Vagina (tissue), 2 donors: Measurements from ENCODE around the gene CCT5. TPM values are rescaled to one million over a fixed set of nuclear protein-coding genes. Genes with fewer than 3 reads are reported as not detected.

Source experiments
- DNase-seq, 2 donors: peaks; one replicate each; pipeline ENCODE4 v3.0.0-alpha.2; 2017; ENCODE audit errors: extremely low spot score in 2 of 2
- H3K27ac ChIP-seq: fragments of 200-600 bp; sonication (generic); one replicate; pipeline ENCODE4 v1.5.1; 2019
- H3K27me3 ChIP-seq: fragments of 200-600 bp; sonication (generic); one replicate; pipeline ENCODE4 v1.5.1; 2019
- H3K36me3 ChIP-seq, 2 donors: fragments of 200-600 bp; sonication (generic); one replicate each; pipeline ENCODE4 v1.5.1; 2017 to 2019
- H3K4me1 ChIP-seq: fragments of 200-600 bp; sonication (generic); one replicate; pipeline ENCODE4 v1.5.1; 2019
- H3K4me3 ChIP-seq, 2 donors: fragments of 200-600 bp; sonication (generic); 1 replicate in 1 of 2; 2 replicates in 1 of 2; pipeline ENCODE4 v1.5.1; 2016 to 2019
- H3K9me3 ChIP-seq: fragments of 200-600 bp; sonication (generic); one replicate; pipeline ENCODE4 v1.5.1; 2019
- POLR2A ChIP-seq, 2 donors: fragments of 450-650 bp; IDR thresholded peaks; one replicate each; pipeline ENCODE4 v1.6.1; 2017; ENCODE audit warnings: antibody characterized with exemption in 2 of 2, mild to moderate bottlenecking in 2 of 2, moderate library complexity in 2 of 2
- POLR2AphosphoS5 ChIP-seq, 2 donors: sonication (generic); formaldehyde crosslinking; IDR thresholded peaks; one replicate each; pipeline ENCODE4 v1.9.0; 2017; ENCODE audit warnings: antibody characterized with exemption in 2 of 2, mild to moderate bottlenecking in 2 of 2, low read depth in 1 of 2; ENCODE audit not compliant: insufficient read depth in 1 of 2
- intact Hi-C: fragments of 100-400 bp; cut with DNase I; formaldehyde crosslinking; loops from one replicate; pipeline ENCODE4 v1.15.1; 2023
- total RNA-seq: library from RNA; depleted of rRNA; stranded (reverse); fragments of >200 nt; gene quantifications from one replicate; pipeline ENCODE4 v1.2.3, GENCODE V29; 2016
- TF ChIP-seq, protein P1 (sequence below), 3 experiments: fragments of 450-650 bp in 2 of 3; fragments of 200-600 bp in 1 of 3; sonication (generic) in 1 of 3; IDR thresholded peaks; one replicate each; pipeline ENCODE4 v1.5.1; 2017 to 2019; ENCODE audit warnings: antibody characterized with exemption in 3 of 3, mild to moderate bottlenecking in 2 of 3, moderate library complexity in 2 of 3

Gene CCT5
- total RNA-seq, 1 donor from 2014 or later, result 83.2 TPM

DNA sequence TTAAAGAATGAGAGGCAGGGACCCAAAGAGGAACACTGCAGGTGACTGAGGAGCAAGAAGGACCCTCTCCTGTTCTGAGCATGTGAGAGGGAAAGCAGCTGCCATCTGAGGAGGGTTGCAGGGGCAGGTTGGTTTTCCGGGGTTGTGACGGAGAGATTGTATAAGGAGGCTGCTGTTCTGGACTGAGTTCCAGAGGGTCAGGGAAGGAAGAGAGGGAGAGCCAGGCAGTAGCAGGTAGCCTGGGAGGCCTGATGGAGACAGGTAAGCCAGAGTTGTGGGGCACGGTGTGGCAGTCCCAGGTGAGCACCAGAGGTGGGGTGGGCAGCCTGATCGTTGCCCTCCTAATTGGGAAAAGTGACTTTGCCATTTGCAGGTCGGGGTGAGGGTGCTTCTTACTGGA lies 9.8 kb downstream of the CCT5 start:
- Histone ChIP-seq H3K36me3 (peaks cover 0 to 100% of the 10 kb centered on the region in 2 donors), H3K27me3 (no peaks in the 10 kb centered on the region), H3K9me3 (no peaks in the 10 kb centered on the region), H3K4me1 (no peaks in the 10 kb centered on the region), H3K27ac (no peak overlapping the region), H3K4me3 (no peak overlapping the region)
- intact Hi-C loops, result no loop called here
- TF ChIP-seq POLR2A (IDR thresholded peaks at IDR 0.05), result no peak
- no peak for TF ChIP-seq POLR2AphosphoS5 (IDR thresholded peaks at IDR 0.05; ENCODE audit: insufficient read depth in 1 of 2, low read depth in 1 of 2)
- TF ChIP-seq, protein P1, sequence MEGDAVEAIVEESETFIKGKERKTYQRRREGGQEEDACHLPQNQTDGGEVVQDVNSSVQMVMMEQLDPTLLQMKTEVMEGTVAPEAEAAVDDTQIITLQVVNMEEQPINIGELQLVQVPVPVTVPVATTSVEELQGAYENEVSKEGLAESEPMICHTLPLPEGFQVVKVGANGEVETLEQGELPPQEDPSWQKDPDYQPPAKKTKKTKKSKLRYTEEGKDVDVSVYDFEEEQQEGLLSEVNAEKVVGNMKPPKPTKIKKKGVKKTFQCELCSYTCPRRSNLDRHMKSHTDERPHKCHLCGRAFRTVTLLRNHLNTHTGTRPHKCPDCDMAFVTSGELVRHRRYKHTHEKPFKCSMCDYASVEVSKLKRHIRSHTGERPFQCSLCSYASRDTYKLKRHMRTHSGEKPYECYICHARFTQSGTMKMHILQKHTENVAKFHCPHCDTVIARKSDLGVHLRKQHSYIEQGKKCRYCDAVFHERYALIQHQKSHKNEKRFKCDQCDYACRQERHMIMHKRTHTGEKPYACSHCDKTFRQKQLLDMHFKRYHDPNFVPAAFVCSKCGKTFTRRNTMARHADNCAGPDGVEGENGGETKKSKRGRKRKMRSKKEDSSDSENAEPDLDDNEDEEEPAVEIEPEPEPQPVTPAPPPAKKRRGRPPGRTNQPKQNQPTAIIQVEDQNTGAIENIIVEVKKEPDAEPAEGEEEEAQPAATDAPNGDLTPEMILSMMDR (IDR thresholded peaks at IDR 0.05), result no peak
- DNase-seq, result no peak

DNA sequence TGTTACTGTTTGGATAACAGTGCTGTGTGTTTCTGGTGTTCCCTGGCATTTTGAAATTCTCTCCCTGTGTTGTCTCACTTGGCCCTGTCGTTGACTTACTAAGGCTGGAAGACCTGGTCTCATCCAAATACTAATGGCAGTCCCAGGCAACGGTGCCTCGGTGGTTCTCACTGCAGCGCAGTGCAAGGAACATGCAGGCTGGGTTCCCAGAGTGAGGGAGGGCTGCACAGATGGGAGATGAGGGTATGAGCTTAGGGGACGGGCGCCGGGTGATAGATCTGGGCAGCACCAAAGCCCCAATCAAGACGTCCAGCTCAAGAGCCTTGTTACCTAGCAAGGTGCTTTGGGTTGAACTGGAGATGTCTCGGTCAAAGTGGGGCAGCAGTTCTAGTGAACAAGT lies 11.0 kb downstream of the CCT5 start:
- intact Hi-C loops, result no loop called here
- TF ChIP-seq POLR2A (IDR thresholded peaks at IDR 0.05) (no peak), POLR2AphosphoS5 (IDR thresholded peaks at IDR 0.05; ENCODE audit: insufficient read depth in 1 of 2, low read depth in 1 of 2) (no peak)
- TF ChIP-seq, protein P1 (IDR thresholded peaks at IDR 0.05), result no peak
- no peaks in the 10 kb centered on the region for H3K27me3 ChIP-seq
- H3K27ac ChIP-seq, result no peak overlapping the region
- H3K4me1 ChIP-seq, result no peaks in the 10 kb centered on the region
- no peaks in the 10 kb centered on the region for H3K9me3 ChIP-seq
- DNase-seq, result no peak
- H3K4me3 ChIP-seq, result no peak overlapping the region
- H3K36me3 ChIP-seq, result peaks cover 0 to 92% of the 10 kb centered on the region in 2 donors

DNA sequence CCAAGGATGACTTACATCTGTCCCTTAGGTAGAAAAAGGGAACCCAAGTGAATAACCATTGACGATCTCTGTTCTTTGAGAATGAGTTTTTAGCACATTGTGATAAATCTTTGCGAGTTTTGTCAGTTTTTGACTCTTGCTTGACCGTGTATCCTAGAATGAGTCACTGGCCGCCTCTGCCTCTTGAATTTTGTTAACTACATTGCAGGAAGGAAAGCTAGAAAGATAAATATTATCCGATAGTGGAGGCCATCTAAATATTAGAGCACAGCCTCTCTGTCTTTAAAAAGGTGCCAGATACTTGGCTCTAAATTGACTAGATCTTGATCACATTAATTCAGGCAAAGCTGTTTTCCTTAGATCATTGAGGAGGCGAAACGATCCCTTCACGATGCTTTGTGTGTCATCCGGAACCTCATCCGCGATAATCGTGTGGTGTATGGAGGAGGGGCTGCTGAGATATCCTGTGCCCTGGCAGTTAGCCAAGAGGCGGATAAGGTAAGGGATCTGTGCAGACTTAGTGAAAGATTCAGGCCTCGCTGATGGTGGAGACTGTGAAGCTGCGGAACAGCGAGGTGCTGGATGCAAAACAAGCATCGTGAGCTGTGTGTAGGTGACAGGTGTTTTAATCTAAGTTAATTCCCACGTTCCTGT lies 12.2 kb downstream of the CCT5 start:
- DNase-seq, result no peak
- no peaks in the 10 kb centered on the region for H3K4me1 ChIP-seq
- H3K27me3 ChIP-seq, result no peaks in the 10 kb centered on the region
- peaks cover 0 to 81% of the 10 kb centered on the region in 2 donors for H3K36me3 ChIP-seq
- no peak overlapping the region for H3K27ac ChIP-seq
- H3K9me3 ChIP-seq, result no peaks in the 10 kb centered on the region
- H3K4me3 ChIP-seq, result no peak overlapping the region
- TF ChIP-seq POLR2A (IDR thresholded peaks at IDR 0.05) (no peak), POLR2AphosphoS5 (IDR thresholded peaks at IDR 0.05; ENCODE audit: insufficient read depth in 1 of 2, low read depth in 1 of 2) (no peak)
- TF ChIP-seq, protein P1 (IDR thresholded peaks at IDR 0.05), result no peak
- intact Hi-C loops, result no loop called here

DNA sequence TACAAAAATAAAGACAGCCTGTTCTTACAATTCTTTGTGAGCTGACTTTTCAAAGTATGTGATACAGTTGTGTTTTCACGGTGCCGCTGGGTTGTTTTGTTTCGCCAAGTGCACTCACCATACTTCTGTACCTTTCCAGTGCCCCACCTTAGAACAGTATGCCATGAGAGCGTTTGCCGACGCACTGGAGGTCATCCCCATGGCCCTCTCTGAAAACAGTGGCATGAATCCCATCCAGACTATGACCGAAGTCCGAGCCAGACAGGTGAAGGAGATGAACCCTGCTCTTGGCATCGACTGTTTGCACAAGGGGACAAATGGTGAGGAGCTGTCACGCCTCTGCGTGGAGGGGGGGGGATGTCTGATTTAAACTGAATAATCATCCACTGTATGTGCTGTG lies 12.9 kb downstream of the CCT5 start:
- DNase-seq, result no peak
- TF ChIP-seq POLR2AphosphoS5 (IDR thresholded peaks at IDR 0.05; ENCODE audit: insufficient read depth in 1 of 2, low read depth in 1 of 2), result no peak
- TF ChIP-seq, protein P1 (IDR thresholded peaks at IDR 0.05), result no peak
- no peak for TF ChIP-seq POLR2A (IDR thresholded peaks at IDR 0.05)
- intact Hi-C loops, result no loop called here
- Histone ChIP-seq H3K9me3 (no peaks in the 10 kb centered on the region), H3K4me3 (no peak overlapping the region), H3K27ac (no peak overlapping the region), H3K36me3 (peaks cover 0 to 73% of the 10 kb centered on the region in 2 donors), H3K27me3 (no peaks in the 10 kb centered on the region), H3K4me1 (no peaks in the 10 kb centered on the region)

DNA sequence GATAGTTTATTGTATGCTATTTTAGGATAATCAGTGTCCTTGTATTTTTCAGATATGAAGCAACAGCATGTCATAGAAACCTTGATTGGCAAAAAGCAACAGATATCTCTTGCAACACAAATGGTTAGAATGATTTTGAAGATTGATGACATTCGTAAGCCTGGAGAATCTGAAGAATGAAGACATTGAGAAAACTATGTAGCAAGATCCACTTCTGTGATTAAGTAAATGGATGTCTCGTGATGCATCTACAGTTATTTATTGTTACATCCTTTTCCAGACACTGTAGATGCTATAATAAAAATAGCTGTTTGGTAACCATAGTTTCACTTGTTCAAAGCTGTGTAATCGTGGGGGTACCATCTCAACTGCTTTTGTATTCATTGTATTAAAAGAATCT lies 14.5 kb downstream of the CCT5 start:
- no peak overlapping the region for H3K27ac ChIP-seq
- intact Hi-C loops, result no loop called here
- DNase-seq, result no peak
- H3K4me3 ChIP-seq, result no peak overlapping the region
- H3K9me3 ChIP-seq, result no peaks in the 10 kb centered on the region
- peaks cover 0 to 57% of the 10 kb centered on the region in 2 donors for H3K36me3 ChIP-seq
- H3K4me1 ChIP-seq, result no peaks in the 10 kb centered on the region
- TF ChIP-seq, protein P1 (IDR thresholded peaks at IDR 0.05), result no peak
- TF ChIP-seq POLR2AphosphoS5 (IDR thresholded peaks at IDR 0.05; ENCODE audit: insufficient read depth in 1 of 2, low read depth in 1 of 2) (no peak), POLR2A (IDR thresholded peaks at IDR 0.05) (no peak)
- H3K27me3 ChIP-seq, result no peaks in the 10 kb centered on the region
